ENCODE measurements around the gene ZSCAN12.

Gene ZSCAN12

DNA sequence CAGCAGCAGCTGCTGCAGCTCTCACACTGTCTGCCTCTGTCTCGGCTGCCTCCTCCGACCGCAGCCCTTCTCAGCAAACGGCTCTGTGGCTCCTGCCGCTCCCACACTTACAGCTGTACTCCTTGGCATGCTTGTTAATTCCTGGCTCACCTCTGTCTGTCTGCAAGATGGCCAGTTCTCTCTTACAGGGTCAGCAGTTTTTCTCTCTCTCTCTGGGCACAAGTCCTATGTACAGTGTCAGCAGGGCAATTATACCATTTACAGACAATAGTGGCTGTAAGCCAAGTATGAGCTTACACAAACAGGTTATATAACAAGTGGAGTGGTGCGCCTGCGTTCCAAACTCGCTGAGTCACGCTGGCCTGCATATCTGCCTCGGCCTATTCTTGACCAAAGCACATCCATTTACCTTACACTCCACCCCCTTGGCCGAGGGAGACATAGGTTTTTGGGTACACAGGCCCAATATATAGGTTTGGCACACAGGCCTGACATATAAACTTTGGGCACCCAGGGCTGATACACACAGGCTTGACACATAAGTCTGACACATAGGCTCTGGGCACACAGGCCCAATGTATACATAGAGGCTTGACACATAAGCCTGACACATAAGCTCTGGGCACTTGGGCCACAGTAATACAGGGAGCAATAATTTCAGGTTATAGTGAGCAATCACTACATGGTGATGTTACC, 45.4 kb downstream of the ZSCAN12 start:
- no peak for DNase-seq (ENCODE audit: low read depth in 2 of 2)

DNA sequence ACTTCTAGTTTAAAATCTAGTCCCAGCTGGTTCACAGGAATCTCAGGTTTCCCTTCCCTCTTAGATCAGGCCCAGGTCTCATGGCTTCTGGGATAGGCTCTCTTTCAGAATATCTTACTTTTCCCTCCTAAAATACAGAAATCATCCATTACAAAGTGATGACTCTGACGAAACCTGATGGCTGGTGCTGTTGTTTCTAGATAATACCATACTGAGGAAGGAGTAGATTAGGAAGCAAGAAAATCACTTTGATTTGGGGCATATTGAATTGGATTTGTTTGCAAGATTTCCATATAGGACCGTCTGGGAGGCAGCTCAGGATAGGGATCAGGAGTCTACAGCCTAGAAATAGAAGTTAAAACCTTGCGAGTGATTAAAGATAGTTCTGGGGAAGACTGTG, 46.2 kb downstream of the ZSCAN12 start:
- no peak for DNase-seq (ENCODE audit: low read depth in 2 of 2)

DNA sequence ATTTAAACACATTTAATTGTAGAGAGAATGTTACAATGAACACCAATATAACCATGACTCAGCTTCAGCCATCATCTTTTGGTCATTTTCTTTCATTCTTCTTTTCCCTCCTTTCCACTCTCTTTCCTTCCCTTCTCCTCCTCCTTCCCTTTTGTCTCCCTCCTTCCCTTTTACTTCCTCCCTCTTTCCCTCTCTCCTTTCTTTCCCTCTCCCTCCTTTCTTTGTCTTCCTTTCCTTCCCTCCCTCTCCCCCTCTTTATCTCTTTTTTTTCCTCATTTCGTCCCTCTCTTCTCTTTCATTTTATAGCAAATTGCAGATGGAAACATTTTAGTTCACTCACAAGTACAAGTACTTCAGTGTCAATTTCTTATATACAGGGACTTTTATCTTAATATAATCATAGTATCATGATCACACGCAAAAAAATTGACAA, 48.0 kb downstream of the ZSCAN12 start:
- DNase-seq (ENCODE audit: low read depth in 2 of 2), result no peak

DNA sequence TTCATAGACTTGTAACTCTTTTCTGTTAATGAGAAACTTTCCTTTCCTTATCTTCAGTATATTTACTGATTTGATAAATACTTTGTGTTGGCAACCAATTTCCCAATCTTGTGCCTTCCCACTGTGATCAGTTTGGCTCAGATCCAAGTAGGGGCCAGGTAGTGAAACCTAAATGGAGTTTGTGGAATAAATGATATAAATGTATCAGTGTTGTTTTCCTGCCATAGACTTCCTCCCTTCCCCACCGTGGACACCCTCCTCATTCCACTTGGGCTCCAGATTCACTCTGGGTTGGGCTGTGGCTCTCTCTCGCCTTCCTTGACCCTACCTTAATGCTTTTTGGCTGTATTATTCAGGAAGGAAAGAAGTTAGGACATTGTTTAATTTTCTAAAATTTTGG, 48.5 kb downstream of the ZSCAN12 start:
- no peak for DNase-seq (ENCODE audit: low read depth in 2 of 2)

DNA sequence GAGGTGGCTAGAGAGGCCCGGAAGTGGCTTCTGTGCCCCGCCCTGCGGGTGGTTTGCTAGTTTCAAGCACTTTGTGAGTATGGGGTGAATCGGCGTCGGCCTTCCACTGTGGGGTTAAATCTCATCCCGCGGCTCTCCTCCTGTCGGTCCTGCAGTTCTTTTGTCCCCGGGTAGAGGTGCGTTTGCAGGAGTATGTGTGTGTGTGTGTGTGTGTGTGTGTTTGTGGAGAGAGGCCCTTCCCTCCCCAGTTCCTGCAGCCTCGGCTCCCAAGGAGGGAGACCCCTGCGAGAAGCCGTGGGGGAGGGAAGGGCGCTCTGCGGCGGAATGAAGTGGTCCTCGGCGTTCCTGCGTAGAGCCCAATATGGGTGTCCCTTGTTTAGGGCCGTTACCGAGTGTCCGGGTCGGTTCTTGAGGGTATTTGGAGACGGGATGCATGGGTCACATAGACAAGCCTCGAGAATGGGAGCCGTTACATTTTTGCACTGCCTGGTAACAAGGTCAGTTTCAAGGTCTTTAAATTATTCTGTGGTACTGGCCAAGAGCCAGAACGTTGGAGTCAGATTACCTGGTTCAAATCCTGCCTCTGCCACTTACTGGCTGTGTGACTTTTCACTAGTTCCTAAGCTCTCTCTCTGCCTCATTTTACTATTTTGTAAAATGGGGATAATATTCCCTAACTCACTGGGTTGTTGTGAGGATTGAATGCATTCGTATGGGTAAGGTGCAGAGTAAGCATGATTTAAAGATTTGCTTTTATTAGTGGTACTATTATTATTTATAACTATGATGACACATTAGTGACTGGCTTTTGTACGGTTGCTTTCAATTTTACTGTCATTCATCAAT, 49.4 kb downstream of the ZSCAN12 start, which contains the start of gene ZKSCAN3:
ZKSCAN3 (plus strand) TSS at position 56 of the 846 bp plus-strand sequence. CDS start 9,640 bp downstream, outside the sequence.
- peak in 1 of 2 donors; percentile 79 for DNase-seq (ENCODE audit: low read depth in 2 of 2)

DNA sequence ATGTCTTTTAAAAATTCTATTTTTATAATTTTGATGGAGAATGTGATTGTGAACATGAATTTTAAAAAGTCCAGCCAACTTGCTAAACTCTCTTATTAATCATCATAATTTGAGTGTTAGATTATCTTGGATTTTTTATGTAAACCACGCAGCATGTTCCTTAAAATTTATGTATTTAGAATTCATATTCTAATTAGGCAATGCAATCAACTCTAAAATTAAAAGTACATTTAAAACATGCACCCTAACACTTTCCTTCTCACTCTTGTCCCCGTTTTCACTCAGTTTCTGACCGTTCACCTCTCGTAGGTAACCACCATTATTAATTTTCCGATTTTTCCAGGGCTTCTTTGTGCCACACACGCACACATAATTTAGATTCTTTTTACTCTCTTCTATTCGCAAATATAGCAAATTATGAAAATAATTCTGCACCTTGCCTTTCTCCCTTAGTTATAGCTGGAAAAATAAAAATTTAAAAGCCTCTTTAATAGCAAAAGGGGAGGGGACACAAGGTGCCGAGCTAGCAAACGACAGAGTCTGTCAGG, 50.1 kb downstream of the ZSCAN12 start:
- DNase-seq (ENCODE audit: low read depth in 2 of 2), result peak in 1 of 2 donors; percentile 78

DNA sequence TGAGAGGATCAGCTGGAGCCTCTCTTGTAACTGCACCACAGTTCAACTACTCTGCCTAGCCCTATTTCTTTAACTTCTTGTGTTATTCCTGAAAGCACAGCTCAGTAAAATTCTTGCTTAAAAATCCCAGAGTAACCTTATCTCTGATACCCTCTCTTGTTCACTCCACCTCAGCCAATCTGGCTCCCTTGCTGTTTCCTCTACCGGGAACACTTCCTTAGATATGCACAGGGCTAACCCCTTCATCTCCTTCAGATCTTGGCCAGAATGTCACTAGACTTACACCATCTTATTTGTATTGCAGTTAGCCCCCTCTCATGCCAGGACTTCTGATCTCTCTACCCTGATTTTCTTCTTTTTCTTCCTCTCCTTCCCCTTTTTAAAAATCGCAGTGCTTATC, 52.4 kb downstream of the ZSCAN12 start:
- DNase-seq (ENCODE audit: low read depth in 2 of 2), result no peak

DNA sequence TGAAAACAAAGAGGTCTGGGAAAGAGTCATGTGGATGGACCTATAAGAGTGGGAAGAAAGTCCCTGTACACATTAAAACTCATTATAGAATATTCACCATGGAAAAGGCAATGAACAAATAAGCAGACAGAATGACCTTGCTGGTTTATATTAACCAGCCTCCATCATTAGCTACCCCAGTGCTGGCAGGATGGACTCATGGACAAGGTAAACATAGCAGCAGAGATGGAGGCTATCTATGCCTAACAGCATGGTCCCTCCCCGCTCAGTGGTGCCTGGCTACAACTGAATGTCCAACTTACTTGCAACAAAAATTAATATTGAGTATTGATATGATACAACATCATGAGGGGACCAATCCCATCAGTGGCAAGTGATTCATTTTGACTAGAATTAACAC, 54.3 kb downstream of the ZSCAN12 start:
- DNase-seq (ENCODE audit: low read depth in 2 of 2), result no peak

DNA sequence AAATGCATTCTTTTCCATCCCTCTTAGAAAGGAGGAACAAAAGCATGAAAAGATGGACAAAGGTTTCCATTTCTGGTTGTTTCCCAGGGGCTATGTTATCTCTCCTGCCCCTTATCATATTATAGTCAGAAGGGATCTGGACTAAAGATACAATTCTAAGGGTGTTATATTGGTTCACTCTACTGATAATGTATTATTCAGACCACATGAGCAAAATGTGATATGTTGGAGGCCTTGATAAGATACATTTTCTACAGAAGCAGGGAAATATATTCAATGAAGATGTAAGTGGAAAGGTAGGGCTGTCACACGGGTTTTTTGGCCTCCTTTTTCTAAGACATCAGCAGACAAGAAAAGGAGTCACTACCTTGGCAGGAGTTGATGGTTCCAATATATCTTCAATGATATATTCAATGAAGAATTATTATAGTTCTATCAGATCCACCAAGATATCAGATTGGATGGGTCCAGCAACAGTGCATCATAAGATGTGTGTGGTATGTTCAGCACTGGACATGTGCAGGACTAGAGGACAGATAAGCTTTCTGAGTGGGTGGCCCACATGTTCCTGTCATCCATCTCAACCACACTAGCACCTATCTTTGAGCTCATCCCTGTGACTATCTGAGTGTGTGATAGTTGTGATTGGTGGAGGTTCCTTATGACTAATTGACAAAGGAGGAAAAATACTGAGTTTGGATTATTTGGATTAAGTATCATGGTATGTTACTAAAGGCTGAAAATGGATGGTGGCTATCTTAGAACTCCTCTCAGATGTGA, 55.5 kb downstream of the ZSCAN12 start:
- no peak for DNase-seq (ENCODE audit: low read depth in 2 of 2)

DNA sequence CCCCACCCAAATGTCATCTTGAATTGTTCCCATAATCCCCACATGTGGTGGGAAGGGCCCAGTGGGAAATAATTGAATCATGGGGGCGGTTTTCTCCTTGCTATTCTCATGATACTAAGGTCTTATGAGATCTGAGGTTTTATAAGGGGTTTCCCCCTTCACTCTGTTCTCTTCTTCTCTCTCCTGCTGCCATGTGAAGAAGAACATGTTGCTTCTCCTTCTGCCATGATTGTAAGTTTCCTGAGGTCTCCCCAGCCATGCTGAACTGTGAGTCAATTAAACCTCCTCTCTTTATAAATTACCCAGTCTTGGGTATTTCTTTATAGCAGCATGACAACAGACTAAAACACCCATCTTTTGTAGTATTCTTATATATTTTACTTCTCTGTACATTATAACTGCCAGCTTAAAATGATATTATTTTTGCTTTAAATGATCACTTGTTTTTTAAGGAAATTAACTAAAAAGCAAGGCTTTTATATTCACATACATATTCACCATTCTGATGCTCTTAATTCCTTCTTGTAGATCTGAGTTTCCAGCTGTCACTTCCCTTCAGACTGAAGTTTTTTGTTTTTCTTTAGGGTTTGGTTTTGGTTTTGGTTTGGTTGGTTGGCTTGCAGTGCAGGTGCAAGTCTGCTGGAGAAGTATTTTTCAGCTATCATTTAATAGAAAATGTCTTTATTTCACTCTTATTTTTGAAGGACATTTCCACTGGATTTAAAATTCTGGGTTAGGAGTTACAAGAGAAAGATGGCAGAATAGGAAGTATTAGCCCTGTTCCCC, 59.0 kb downstream of the ZSCAN12 start:
- no peak for DNase-seq (ENCODE audit: low read depth in 2 of 2)

DNA sequence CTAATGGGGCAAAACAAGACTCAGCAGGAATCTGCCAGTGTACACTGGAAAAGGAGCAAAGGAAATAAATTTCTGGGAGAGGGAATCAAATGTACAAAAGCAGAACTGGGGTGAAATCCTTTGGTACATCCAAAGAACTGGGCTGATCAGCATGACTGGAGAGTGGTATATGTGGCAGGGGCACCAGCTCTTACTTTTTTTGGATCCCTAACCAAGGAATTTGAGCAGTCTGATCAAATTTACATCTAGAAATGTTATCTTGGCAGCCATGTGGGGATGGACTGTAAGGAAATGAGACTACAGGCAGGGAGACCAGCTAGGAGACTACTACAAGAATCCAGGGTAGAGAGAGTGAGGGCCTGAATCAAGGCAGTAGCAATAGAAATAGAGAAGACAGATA, 62.4 kb downstream of the ZSCAN12 start:
- no peak for DNase-seq (ENCODE audit: low read depth in 2 of 2)

DNA sequence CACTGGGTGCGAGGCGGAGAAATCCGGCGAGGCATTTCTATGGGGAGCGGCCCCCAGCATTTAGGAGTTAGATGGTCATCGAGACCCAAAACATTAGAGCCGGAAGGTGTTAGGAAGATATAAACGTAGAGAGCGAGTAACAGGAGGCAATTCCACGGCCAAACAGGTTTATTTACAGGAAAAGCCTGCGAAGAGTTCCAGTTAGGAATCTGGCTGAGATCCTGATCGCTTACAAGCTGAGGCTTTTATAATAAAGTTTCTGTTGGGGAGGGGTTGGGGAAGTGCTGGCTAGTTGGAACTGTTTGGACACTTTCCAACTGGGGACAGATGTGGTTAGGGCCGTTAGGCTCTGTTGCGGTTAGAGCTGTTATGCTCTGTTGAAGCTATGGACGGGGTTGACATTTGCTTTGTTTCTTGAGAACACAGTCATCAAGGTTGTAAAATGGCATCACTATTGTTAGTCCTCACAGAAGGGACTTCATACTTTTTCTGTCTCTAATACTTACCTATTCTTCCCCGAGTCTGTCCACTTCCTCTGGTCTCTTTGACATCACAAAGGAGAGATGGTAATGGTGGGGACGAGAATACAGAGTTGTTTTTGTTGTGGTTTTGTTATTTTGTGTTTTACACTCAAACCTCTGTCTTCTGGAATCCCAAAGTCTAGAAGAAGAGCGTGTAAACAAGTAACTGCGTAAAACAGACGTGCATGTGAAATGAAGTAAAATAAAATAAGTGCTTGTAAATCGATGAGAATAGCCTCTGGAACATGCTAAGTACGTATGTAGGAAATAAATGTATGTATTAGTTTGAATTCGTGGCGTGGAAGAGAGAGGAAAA, 63.0 kb downstream of the ZSCAN12 start:
- DNase-seq (ENCODE audit: low read depth in 2 of 2), result no peak

DNA sequence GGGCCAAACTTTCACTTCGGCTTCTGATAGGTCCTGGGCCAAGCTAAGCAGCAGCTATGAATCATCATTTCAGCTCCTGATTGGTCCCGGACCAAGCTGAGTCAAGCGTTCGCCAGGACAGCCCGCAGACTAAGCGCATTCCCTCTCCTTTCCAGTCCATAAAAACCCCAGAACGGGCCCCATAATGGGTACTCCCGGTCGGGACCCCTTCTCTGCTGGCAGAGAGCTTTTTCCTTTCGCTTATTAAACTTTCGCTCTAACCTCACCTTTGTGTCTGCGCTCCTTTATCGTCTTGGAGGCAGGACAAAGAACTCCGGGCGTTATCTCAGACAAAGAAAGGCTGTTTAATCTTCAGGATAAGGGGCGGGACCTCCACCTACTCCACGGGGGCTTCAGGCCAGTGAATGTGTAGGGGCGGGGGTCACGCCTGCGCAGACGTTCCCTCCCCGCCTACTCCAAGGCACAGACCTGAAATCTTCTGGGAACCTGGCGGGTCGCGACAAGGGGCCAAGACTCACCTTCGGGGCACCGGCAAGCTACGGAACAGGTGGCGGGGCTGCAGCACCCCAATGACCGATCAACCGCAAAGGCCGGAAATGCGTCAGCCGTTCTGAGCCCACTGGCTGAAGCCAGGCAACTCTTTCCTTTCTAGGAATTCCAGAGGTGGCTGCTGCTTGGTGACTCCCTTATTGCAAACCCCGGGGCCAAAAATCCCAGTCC, 63.8 kb downstream of the ZSCAN12 start, which contains the start of gene ZSCAN31:
ZSCAN31 (minus strand) TSS at position 585 of the 720 bp plus-strand sequence. CDS start 6,465 bp downstream, outside the sequence.
- DNase-seq (ENCODE audit: low read depth in 2 of 2), result peak; percentile 64 to 68

DNA sequence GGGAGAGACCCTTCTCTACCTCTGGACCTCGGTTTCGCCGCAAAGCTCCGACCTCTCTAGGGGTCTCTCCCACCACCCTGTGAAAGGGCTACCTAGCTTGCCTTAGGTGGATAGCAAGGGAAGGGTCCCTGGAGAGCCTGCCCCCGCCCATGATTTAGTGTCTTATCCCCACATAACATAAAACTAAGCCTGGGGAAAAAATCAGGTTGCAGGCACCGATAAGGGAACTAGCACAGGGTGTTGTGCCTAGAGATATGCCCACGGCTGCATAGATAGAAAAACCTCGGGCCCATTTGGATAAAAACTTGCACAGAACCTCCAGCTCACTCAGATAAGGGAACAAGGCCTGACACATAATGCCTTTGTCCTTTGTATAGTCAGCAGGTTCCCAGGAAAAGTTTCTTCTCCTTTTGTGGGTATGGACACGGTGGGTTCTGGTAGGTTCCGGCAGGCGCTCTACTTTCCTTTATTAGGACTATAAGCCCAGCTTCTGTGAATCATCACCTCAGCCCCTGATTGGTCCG, 64.4 kb downstream of the ZSCAN12 start:
- DNase-seq (ENCODE audit: low read depth in 2 of 2), result no peak

DNA sequence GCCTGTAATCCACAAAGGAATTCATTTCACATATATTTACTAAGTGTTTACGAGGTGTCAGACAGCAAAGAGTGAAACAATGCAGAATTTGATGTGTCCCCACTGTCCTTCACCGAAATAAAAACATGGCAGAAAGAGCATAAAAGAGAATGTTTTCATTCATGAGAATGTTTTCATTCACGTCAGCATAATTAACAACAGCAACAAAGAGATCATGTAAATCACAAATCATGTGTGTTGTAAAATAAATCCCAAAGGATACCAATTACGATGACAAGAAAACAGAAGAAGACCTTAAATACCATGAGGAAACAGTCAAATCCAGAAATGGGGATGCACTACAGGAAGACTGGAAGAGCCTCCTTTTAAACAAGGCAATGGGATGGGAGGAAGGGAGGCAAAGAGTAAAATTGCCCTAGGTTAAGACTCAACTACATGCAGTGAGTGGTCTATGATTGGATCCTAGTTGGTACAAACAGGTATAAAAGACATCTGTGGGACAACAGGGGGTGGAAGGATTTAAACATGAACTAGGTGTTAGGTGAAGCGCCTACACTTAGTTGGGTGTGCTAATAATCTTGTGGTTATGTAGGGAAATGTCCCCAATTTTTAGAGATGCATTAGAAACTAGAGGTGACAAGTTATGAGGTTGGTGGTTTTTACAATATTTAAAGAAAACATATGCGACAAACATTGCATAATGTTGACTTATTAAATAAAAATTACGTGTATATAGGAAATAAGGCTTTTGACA, 65.1 kb downstream of the ZSCAN12 start:
- DNase-seq (ENCODE audit: low read depth in 2 of 2), result no peak

DNA sequence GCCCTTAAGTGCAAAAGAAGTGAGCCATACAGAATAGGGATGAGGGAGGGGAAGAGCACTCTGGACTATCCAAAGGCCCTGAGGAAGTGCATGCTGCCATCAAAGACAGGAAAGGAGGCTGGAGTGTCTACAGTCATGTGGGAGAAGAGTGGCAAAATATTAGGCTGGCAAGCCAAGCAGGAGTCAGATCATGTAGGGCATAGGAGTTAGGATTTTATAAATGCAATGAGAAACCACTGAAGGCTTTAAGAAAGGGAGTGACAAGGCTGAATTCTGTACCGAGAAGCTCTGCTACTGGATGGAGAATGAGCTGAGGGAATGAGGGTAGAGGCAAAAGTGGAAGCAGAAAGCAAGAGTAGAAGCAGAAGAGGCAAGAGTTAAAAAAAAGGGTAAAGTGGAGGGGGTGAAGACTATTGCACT, 65.9 kb downstream of the ZSCAN12 start:
- DNase-seq (ENCODE audit: low read depth in 2 of 2), result no peak

DNA sequence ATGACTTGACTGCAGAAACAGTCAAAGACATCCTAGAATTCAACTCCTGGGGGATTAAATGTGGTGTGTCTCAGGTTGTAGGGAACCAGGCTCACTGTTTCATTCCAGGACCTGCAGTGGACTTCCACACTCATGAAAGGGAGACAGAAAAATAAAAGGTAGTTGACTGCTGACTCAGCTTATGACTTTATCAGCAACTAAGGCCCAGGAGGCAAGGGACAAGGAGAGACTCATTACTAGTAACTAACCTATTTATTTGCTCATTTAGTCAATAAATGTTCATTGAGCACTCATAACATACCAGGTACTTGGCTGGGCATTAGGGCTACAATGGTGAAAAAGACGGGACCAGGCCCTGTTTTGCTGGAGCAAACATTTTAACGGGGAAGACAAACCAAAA, 66.5 kb downstream of the ZSCAN12 start:
- no peak for DNase-seq (ENCODE audit: low read depth in 2 of 2)

DNA sequence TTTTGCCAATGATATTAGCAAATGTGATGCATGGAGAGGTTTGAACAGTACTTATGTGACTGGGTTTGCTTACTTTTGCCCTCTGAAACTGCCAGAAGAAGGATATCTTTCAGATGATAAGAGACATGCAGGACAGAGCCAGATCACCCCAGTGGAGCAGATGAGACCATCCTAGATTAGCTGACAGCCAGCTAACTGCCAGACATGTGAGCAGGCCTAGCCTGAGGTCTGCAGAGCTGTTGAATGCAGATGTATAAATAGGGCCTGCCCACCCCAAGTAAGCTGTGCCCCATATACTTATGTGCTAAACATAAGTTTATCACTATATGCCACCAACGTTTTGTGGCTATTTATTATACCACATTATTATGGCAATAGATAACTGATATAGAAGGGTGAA, 69.5 kb downstream of the ZSCAN12 start:
- DNase-seq (ENCODE audit: low read depth in 2 of 2), result no peak

Measured in stimulated activated CD4-positive, alpha-beta T cell treated with anti-CD3 and anti-CD28 coated beads, Interleukin-15, amount 100 ng/mL, for 48 hours (primary cell).